Fibroblast of lung (primary cell): ENCODE results near the gene ASTN1. TPM values are rescaled to one million over a fixed set of nuclear protein-coding genes. Genes with fewer than 3 reads are reported as not detected.

Experiments used
- DNase-seq, 2 donors: peaks; one replicate each; pipeline versions ENCODE4 v3.0.0 to v3.0.0-alpha.2; 2010; ENCODE audit warnings: low read depth in 2 of 2
- H2AFZ ChIP-seq: 2 replicates; pipeline ENCODE4 v1.5.1; 2012; ENCODE audit warnings: low read length, control low read depth, inconsistent platforms
- H3K27ac ChIP-seq: 2 replicates; pipeline ENCODE4 v1.5.1; 2011; ENCODE audit warnings: low read length, control low read depth; ENCODE audit not compliant: insufficient read depth
- H3K27me3 ChIP-seq: 2 replicates; pipeline ENCODE4 v1.5.1; 2011; ENCODE audit warnings: mild to moderate bottlenecking, low read length; ENCODE audit not compliant: control insufficient read depth, insufficient read depth
- H3K36me3 ChIP-seq: 2 replicates; pipeline ENCODE4 v1.5.1; 2011; ENCODE audit warnings: low read length; ENCODE audit not compliant: control insufficient read depth, insufficient read depth
- H3K4me1 ChIP-seq: 2 replicates; pipeline ENCODE4 v1.5.1; 2011; ENCODE audit warnings: low read length; ENCODE audit not compliant: control insufficient read depth, insufficient read depth; ENCODE audit errors: extremely low read depth
- H3K4me2 ChIP-seq: 2 replicates; pipeline ENCODE4 v1.5.1; 2011; ENCODE audit warnings: low read length, control low read depth; ENCODE audit not compliant: insufficient read depth; ENCODE audit errors: extremely low read depth
- H3K4me3 ChIP-seq, 4 experiments: fragments of 200-600 bp in 1 of 4; sonication (generic) in 1 of 4; replicated peaks in 1 of 4; 2 replicates each; pipeline ENCODE4 v1.5.1; 2011 to 2016; ENCODE audit warnings: low read length in 4 of 4, low read depth in 3 of 4, mild to moderate bottlenecking in 3 of 4, control low read depth in 2 of 4, inconsistent platforms in 1 of 4, mixed read lengths in 1 of 4; ENCODE audit not compliant: insufficient read depth in 1 of 4; ENCODE audit errors: control extremely low read depth in 1 of 4
- H3K79me2 ChIP-seq: 2 replicates; pipeline ENCODE4 v1.5.1; 2012; ENCODE audit warnings: mild to moderate bottlenecking, low read length, inconsistent platforms; ENCODE audit not compliant: control insufficient read depth, insufficient read depth
- H3K9ac ChIP-seq: 2 replicates; pipeline ENCODE4 v1.5.1; 2011; ENCODE audit warnings: mild to moderate bottlenecking, low read length, control low read depth; ENCODE audit not compliant: insufficient read depth
- H3K9me3 ChIP-seq: 2 replicates; pipeline ENCODE4 v1.5.1; 2012; ENCODE audit warnings: low read depth, low read length; ENCODE audit not compliant: control insufficient read depth, insufficient read depth
- H4K20me1 ChIP-seq: 2 replicates; pipeline ENCODE4 v1.5.1; 2011; ENCODE audit warnings: low read length; ENCODE audit not compliant: control insufficient read depth, insufficient read depth; ENCODE audit errors: extremely low read depth
- CTCF ChIP-seq, 2 donors: IDR thresholded peaks in 1 of 2; conservative IDR thresholded peaks in 1 of 2; 1 replicate in 1 of 2; 2 replicates in 1 of 2; pipeline ENCODE4 v1.5.1; 2011 to 2012; ENCODE audit warnings: low read length in 2 of 2, control low read depth in 1 of 2, inconsistent platforms in 1 of 2, low read depth in 1 of 2, mild to moderate bottlenecking in 1 of 2
- EZH2 ChIP-seq: IDR thresholded peaks from 2 replicates; pipeline ENCODE4 v1.5.1; 2012; ENCODE audit warnings: low read length, control low read depth, mild to moderate bottlenecking; ENCODE audit errors: missing control alignments
- polyA plus RNA-seq, 2 donors: library from polyadenylated mRNA; depleted of rRNA in 1 of 2; stranded (reverse) in 1 of 2; unstranded in 1 of 2; fragments of >200 nt; gene quantifications; 2 replicates each; pipeline ENCODE4 v1.2.1, GENCODE V29; 2011 to 2012; ENCODE audit warnings: missing spikeins in 1 of 2
- total RNA-seq: library from RNA; depleted of rRNA; stranded (reverse); fragments of >200 nt; gene quantifications from 2 replicates; pipeline ENCODE4 v1.2.1, GENCODE V29; 2014

The ASTN1 gene
- total and polyA plus RNA-seq, 2 donors (not counting 1 experiment from before 2014, with no cell fraction given), result 0.06 to 0.17 TPM

- H2AFZ ChIP-seq, result no peak overlapping the region
These were observed 22.1 kb upstream of the ASTN1 start for GRCh38 chr1:177186639-177187038.

GRCh38 chr1:177185209-177185608 is 20.7 kb upstream of the ASTN1 start:
- H3K9ac ChIP-seq, result no peak overlapping the region
- peak in 1 of 2 donors; percentile 21 for DNase-seq

More at GRCh38 chr1:177186639-177187038, 22.1 kb upstream of the ASTN1 start:
- no peaks in the 10 kb centered on the region for H3K9me3 ChIP-seq
- DNase-seq, result no peak
- no peaks in the 10 kb centered on the region for H3K4me1 ChIP-seq
- H3K79me2 ChIP-seq, result no peaks in the 10 kb centered on the region
- no peak overlapping the region for H3K9ac ChIP-seq
- H3K27me3 ChIP-seq, result no peaks in the 10 kb centered on the region
- no peak overlapping the region for H3K4me2 ChIP-seq
- TF ChIP-seq CTCF (conservative IDR thresholded peaks at IDR 0.05 in 1 of 2, IDR thresholded peaks at IDR 0.05 in 1 of 2; ENCODE audit: low read depth in 1 of 2, low read length in 2 of 2), result no peak
- no peak for TF ChIP-seq EZH2
- H4K20me1 ChIP-seq, result no peaks in the 10 kb centered on the region
- H3K4me3 ChIP-seq, result no peak overlapping the region
- H3K27ac ChIP-seq, result no peak overlapping the region
- H3K36me3 ChIP-seq, result no peaks in the 10 kb centered on the region

GRCh38 chr1:177183836-177184235 is 19.3 kb upstream of the ASTN1 start:
- peaks cover 7% of the 10 kb centered on the region for H3K27me3 ChIP-seq
- H3K4me2 ChIP-seq, result no peak overlapping the region
- H3K79me2 ChIP-seq, result no peaks in the 10 kb centered on the region
- no peaks in the 10 kb centered on the region for H4K20me1 ChIP-seq
- H2AFZ ChIP-seq, result no peak overlapping the region
- TF ChIP-seq CTCF (conservative IDR thresholded peaks at IDR 0.05 in 1 of 2, IDR thresholded peaks at IDR 0.05 in 1 of 2; ENCODE audit: low read depth in 1 of 2, low read length in 2 of 2), result no peak
- no peak for TF ChIP-seq EZH2
- H3K4me1 ChIP-seq, result no peaks in the 10 kb centered on the region
- no peaks in the 10 kb centered on the region for H3K36me3 ChIP-seq
- H3K4me3 ChIP-seq, result no peak overlapping the region
- DNase-seq, result no peak
- H3K9me3 ChIP-seq, result no peaks in the 10 kb centered on the region
- H3K27ac ChIP-seq, result no peak overlapping the region
- H3K9ac ChIP-seq, result no peak overlapping the region

More at GRCh38 chr1:177185209-177185608, 20.7 kb upstream of the ASTN1 start:
- TF ChIP-seq CTCF (conservative IDR thresholded peaks at IDR 0.05 in 1 of 2, IDR thresholded peaks at IDR 0.05 in 1 of 2; ENCODE audit: low read depth in 1 of 2, low read length in 2 of 2), result peak; percentile 57 to 66
- TF ChIP-seq EZH2, result no peak
- Histone ChIP-seq H2AFZ (no peak overlapping the region), H3K79me2 (no peaks in the 10 kb centered on the region), H3K4me2 (no peak overlapping the region), H3K27me3 (peaks cover 2% of the 10 kb centered on the region), H4K20me1 (no peaks in the 10 kb centered on the region), H3K4me1 (no peaks in the 10 kb centered on the region), H3K9me3 (no peaks in the 10 kb centered on the region), H3K27ac (no peak overlapping the region), H3K36me3 (no peaks in the 10 kb centered on the region), H3K4me3 (no peak overlapping the region)
